Nephron (organoid): ENCODE results near the gene KIF26A.

Experiments used
- H3K27ac Mint-ChIP-seq, 3 experiments: 2 replicates each; pipeline ENCODE4 v1.8.0; 2020; ENCODE audit warnings: mixed read lengths in 3 of 3, mild to moderate bottlenecking in 2 of 3, moderate library complexity in 1 of 3
- H3K27me3 Mint-ChIP-seq: 2 replicates; pipeline ENCODE4 v1.8.0; 2021; ENCODE audit warnings: low read depth, mild to moderate bottlenecking, moderate library complexity, mixed read lengths
- H3K36me3 Mint-ChIP-seq: 2 replicates; pipeline ENCODE4 v1.8.0; 2020; ENCODE audit warnings: low read depth, mixed read lengths
- H3K4me1 Mint-ChIP-seq: 2 replicates; pipeline ENCODE4 v1.8.0; 2020; ENCODE audit warnings: mixed read lengths
- H3K4me3 Mint-ChIP-seq, 3 experiments: 2 replicates each; pipeline ENCODE4 v1.8.0; 2020; ENCODE audit warnings: mild to moderate bottlenecking in 3 of 3, mixed read lengths in 3 of 3, moderate library complexity in 2 of 3
- H3K9me3 Mint-ChIP-seq: 2 replicates; pipeline ENCODE4 v1.8.0; 2020; ENCODE audit warnings: mixed read lengths
- TF ChIP-seq, protein P1 (sequence below), 3 experiments: fragments of 200-600 bp; sonication (generic); IDR thresholded peaks; one replicate each; pipeline ENCODE4 v1.5.0; 2021; ENCODE audit warnings: antibody characterized with exemption in 3 of 3; ENCODE audit not compliant: unreplicated experiment in 3 of 3

KIF26A gene

DNA sequence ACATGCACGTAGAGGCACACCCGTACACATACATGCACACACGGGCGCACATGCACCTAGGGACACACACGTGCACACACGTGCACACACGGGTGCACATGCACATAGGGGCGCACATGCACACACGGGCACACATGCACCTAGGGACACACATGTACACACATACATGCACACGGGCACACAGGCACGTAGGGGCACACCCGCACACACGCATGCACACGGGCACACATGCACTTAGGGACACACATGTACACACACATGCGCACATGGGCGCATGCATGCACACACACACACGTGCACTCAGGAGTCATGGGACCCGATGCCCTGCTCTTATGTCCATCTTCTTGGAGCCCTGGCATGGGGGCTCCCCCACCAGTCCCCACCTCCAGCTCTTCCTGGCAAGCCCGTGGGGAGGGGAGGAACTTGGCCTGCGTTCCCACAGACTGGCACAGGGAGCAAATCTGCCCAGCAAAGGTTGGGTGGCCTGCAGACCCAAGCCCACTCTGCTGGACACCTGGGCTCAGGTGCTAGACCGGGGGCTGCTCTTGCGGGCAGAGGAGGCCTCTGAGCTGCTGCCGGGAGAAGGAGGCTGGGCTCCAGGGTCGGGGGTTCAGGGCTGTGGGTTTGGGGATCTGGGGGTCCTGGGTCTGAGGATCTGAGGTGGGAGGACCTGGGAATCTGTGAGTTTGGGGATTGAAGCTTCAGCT is 51.4 kb downstream of the KIF26A start:
- no peak overlapping the region for H3K4me3 Mint-ChIP-seq
- H3K27me3 Mint-ChIP-seq: peaks cover 18% of the 10 kb centered on the region

DNA sequence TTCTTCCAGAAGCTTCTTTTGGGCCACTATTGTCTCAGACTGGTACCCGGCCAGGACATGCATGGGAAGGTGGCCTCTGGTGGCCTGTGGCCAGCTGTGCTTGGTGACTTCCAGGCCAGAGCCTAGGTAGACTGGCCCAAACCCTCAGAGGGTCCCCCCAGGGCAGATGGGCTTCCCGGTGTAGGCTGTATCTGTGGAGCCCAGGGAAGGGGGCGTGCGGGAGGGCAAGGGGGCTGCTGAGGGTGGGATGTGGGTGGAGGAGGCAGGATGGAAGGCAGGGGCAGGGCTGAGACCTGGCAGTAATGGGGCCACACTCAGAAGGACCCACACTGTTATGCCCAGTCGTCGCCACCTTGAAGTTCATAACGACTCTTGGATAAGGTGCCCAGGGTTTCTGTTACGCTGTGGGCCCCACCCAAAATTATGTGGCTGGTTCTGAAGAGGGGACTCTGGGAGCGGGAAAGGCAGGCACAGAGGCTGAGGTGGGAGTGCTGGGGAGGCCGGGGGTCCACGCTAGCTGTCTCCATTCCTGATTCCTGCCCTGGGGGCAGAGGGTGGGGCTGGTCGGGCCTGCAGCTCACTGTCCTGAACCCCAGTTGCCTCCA is 52.1 kb downstream of the KIF26A start:
- TF ChIP-seq, protein P1, sequence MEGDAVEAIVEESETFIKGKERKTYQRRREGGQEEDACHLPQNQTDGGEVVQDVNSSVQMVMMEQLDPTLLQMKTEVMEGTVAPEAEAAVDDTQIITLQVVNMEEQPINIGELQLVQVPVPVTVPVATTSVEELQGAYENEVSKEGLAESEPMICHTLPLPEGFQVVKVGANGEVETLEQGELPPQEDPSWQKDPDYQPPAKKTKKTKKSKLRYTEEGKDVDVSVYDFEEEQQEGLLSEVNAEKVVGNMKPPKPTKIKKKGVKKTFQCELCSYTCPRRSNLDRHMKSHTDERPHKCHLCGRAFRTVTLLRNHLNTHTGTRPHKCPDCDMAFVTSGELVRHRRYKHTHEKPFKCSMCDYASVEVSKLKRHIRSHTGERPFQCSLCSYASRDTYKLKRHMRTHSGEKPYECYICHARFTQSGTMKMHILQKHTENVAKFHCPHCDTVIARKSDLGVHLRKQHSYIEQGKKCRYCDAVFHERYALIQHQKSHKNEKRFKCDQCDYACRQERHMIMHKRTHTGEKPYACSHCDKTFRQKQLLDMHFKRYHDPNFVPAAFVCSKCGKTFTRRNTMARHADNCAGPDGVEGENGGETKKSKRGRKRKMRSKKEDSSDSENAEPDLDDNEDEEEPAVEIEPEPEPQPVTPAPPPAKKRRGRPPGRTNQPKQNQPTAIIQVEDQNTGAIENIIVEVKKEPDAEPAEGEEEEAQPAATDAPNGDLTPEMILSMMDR (IDR thresholded peaks at IDR 0.05; ENCODE audit: unreplicated experiment in 3 of 3): no peak
- H3K9me3 Mint-ChIP-seq: no peaks in the 10 kb centered on the region
- H3K4me3 Mint-ChIP-seq: no peak overlapping the region
- peaks cover 21% of the 10 kb centered on the region for H3K27me3 Mint-ChIP-seq
- H3K27ac Mint-ChIP-seq: no peak overlapping the region
- H3K4me1 Mint-ChIP-seq: peaks cover 1% of the 10 kb centered on the region
- H3K36me3 Mint-ChIP-seq: no peaks in the 10 kb centered on the region

More for the DNA sequence above, 51.4 kb downstream of the KIF26A start:
- Mint-ChIP-seq H3K9me3 (no peaks in the 10 kb centered on the region), H3K27ac (no peak overlapping the region), H3K36me3 (no peaks in the 10 kb centered on the region), H3K4me1 (no peaks in the 10 kb centered on the region)
- TF ChIP-seq, protein P1 (IDR thresholded peaks at IDR 0.05; ENCODE audit: unreplicated experiment in 3 of 3): no peak

DNA sequence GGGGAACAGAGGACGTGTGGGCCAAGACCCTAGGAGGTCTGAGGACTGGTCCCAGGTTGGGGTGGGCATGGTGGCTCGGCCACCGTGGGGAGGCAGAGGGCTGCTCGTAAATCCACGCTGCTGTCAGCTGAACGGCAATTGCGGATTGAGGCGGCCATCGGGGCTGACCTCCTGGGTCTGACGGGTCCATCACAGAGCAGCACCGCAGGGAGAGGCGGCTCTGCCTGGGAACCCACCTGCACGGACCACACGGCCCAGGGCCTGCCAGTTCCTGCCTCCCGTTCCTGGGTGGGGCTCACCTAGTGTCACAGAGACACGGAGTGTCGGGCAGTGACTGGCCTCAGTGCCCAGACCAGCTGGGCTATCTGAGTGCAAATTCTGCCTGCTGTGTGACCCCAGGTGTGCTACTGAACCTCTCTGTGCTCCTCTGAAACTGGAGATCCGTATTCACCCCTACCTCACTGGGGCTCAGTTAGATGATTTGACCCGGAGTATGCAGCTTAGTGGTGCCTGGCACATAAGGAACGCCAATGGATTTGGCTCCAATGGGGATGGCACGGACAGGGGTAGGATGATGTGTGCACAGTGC is 53.1 kb downstream of the KIF26A start:
- H3K4me1 Mint-ChIP-seq: peaks cover 11% of the 10 kb centered on the region
- no peaks in the 10 kb centered on the region for H3K36me3 Mint-ChIP-seq
- H3K27ac Mint-ChIP-seq: no peak overlapping the region
- no peak overlapping the region for H3K4me3 Mint-ChIP-seq
- no peaks in the 10 kb centered on the region for H3K9me3 Mint-ChIP-seq
- TF ChIP-seq, protein P1 (IDR thresholded peaks at IDR 0.05; ENCODE audit: unreplicated experiment in 3 of 3): no peak
- peaks cover 30% of the 10 kb centered on the region for H3K27me3 Mint-ChIP-seq

DNA sequence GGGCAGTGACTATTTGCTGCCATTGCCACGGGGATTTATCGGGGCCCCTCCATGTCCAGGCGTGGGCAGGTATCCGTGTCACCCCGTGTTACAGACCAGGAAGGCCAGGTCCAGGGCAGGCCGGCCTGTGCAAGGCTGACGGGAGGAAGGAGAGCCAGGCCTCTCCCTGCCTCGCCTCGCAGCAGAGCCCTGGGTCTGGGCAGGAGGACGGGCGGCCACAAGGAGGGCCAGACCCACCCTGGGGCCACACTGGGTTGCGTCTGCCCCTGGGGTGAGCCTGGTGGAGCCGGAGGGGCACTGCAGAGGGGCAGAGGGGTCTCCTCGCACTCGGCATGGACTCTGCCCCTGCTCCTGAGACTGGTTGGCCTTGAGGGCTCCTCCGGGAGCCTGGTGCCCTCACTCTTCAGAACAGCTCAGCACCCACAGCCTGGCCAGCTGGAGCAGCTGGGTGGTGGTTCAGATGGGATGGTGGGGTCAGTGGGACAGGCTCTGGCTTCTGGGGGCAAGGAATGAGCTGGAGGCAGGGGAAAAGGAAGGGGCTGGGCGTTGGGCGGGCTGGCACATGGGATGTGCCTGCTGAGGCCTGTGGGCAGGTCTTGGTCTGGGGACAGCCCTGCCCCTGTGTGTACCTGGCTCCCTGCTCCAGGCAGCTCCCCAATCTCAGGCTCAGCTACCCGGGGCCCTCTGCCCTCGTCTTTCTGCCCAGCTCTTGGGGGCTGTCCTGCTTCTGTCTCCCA is 53.9 kb downstream of the KIF26A start:
- Mint-ChIP-seq H3K4me3 (no peak overlapping the region), H3K4me1 (peaks cover 14% of the 10 kb centered on the region), H3K9me3 (no peaks in the 10 kb centered on the region), H3K27me3 (peaks cover 30% of the 10 kb centered on the region), H3K27ac (no peak overlapping the region), H3K36me3 (no peaks in the 10 kb centered on the region)
- TF ChIP-seq, protein P1 (IDR thresholded peaks at IDR 0.05; ENCODE audit: unreplicated experiment in 3 of 3): no peak

DNA sequence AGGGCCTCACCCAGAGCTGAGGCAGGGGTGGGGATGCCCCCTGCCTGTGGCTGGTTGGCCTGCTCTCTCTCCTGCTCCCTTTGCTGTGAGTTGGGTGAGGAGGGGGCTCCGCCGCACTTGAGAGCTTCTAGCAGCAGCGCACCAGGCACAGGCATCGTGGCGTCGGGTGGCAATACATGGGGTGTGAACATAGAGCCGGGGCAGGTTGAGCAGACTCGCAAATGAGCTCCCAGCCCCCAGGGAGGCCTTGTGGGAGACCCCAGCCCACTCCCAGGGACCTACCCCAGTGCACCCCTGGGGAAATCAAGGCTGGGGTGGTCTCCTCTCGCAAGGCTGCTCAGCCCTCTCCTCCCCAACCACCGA is 54.5 kb downstream of the KIF26A start:
- H3K4me1 Mint-ChIP-seq: peaks cover 14% of the 10 kb centered on the region
- peaks cover 30% of the 10 kb centered on the region for H3K27me3 Mint-ChIP-seq
- no peaks in the 10 kb centered on the region for H3K9me3 Mint-ChIP-seq
- H3K27ac Mint-ChIP-seq: no peak overlapping the region
- no peak overlapping the region for H3K4me3 Mint-ChIP-seq
- H3K36me3 Mint-ChIP-seq: no peaks in the 10 kb centered on the region
- TF ChIP-seq, protein P1 (IDR thresholded peaks at IDR 0.05; ENCODE audit: unreplicated experiment in 3 of 3): no peak
